ENCODE measurements around the gene TMEM150B. TPM values are rescaled to one million over a fixed set of nuclear protein-coding genes. Genes with fewer than 3 reads are reported as not detected.

TMEM150B gene
- total and polyA plus RNA-seq, 2 donors (not counting 1 experiment from before 2014, with no cell fraction given), result not detected

- Histone ChIP-seq H3K9ac (ENCODE audit: insufficient read depth, low read length) (no peak overlapping the region), H3K36me3 (ENCODE audit: control insufficient read depth, insufficient read depth, low read length) (peaks cover 7% of the 10 kb centered on the region), H3K4me2 (ENCODE audit: extremely low read depth, insufficient read depth, low read length) (no peak overlapping the region), H3K79me2 (ENCODE audit: control insufficient read depth, insufficient read depth, low read length) (no peaks in the 10 kb centered on the region), H3K4me1 (ENCODE audit: control insufficient read depth, extremely low read depth, insufficient read depth, low read length) (peaks cover 2% of the 10 kb centered on the region), H2AFZ (ENCODE audit: low read length) (no peak overlapping the region), H3K4me3 (replicated peaks in 1 of 4; ENCODE audit: control extremely low read depth in 1 of 4, insufficient read depth in 1 of 4, low read depth in 3 of 4, low read length in 4 of 4) (no peak overlapping the region), H3K9me3 (ENCODE audit: control insufficient read depth, insufficient read depth, low read depth, low read length) (no peaks in the 10 kb centered on the region), H3K27me3 (ENCODE audit: control insufficient read depth, insufficient read depth, low read length) (no peaks in the 10 kb centered on the region), H4K20me1 (ENCODE audit: control insufficient read depth, extremely low read depth, insufficient read depth, low read length) (no peaks in the 10 kb centered on the region), H3K27ac (ENCODE audit: insufficient read depth, low read length) (no peak overlapping the region)
- TF ChIP-seq CTCF (conservative IDR thresholded peaks at IDR 0.05 in 1 of 2, IDR thresholded peaks at IDR 0.05 in 1 of 2; ENCODE audit: low read depth in 1 of 2, low read length in 2 of 2) (no peak), EZH2 (IDR thresholded peaks at IDR 0.05; ENCODE audit: low read length, missing control alignments) (no peak)
- DNase-seq (ENCODE audit: low read depth in 2 of 2), result no peak
Measured at GRCh38 chr19:55303477-55303876, 21.7 kb downstream of the TMEM150B start.

- Histone ChIP-seq H3K4me1 (ENCODE audit: control insufficient read depth, extremely low read depth, insufficient read depth, low read length) (peaks cover 2% of the 10 kb centered on the region), H3K36me3 (ENCODE audit: control insufficient read depth, insufficient read depth, low read length) (peaks cover 7% of the 10 kb centered on the region), H3K4me3 (replicated peaks in 1 of 4; ENCODE audit: control extremely low read depth in 1 of 4, insufficient read depth in 1 of 4, low read depth in 3 of 4, low read length in 4 of 4) (peak overlapping the region in 1 of 4 experiments; percentile 51), H4K20me1 (ENCODE audit: control insufficient read depth, extremely low read depth, insufficient read depth, low read length) (no peaks in the 10 kb centered on the region), H3K27ac (ENCODE audit: insufficient read depth, low read length) (no peak overlapping the region), H3K79me2 (ENCODE audit: control insufficient read depth, insufficient read depth, low read length) (no peaks in the 10 kb centered on the region), H3K27me3 (ENCODE audit: control insufficient read depth, insufficient read depth, low read length) (no peaks in the 10 kb centered on the region), H3K4me2 (ENCODE audit: extremely low read depth, insufficient read depth, low read length) (no peak overlapping the region), H3K9me3 (ENCODE audit: control insufficient read depth, insufficient read depth, low read depth, low read length) (no peaks in the 10 kb centered on the region), H2AFZ (ENCODE audit: low read length) (no peak overlapping the region), H3K9ac (ENCODE audit: insufficient read depth, low read length) (no peak overlapping the region)
- no peak for TF ChIP-seq CTCF (conservative IDR thresholded peaks at IDR 0.05 in 1 of 2, IDR thresholded peaks at IDR 0.05 in 1 of 2; ENCODE audit: low read depth in 1 of 2, low read length in 2 of 2)
- no peak for TF ChIP-seq EZH2 (IDR thresholded peaks at IDR 0.05; ENCODE audit: low read length, missing control alignments)
- no peak for DNase-seq (ENCODE audit: low read depth in 2 of 2)
Measured at GRCh38 chr19:55302318-55302703, 22.8 kb downstream of the TMEM150B start.

GRCh38 chr19:55301459-55302317, 23.5 kb downstream of the TMEM150B start:
- no peaks in the 10 kb centered on the region for H3K9me3 ChIP-seq (ENCODE audit: control insufficient read depth, insufficient read depth, low read depth, low read length)
- TF ChIP-seq CTCF (conservative IDR thresholded peaks at IDR 0.05 in 1 of 2, IDR thresholded peaks at IDR 0.05 in 1 of 2; ENCODE audit: low read depth in 1 of 2, low read length in 2 of 2) (peak; percentile 69 to 86), EZH2 (IDR thresholded peaks at IDR 0.05; ENCODE audit: low read length, missing control alignments) (no peak)
- no peaks in the 10 kb centered on the region for H3K27me3 ChIP-seq (ENCODE audit: control insufficient read depth, insufficient read depth, low read length)
- peak overlapping the region; percentile 44 for H3K9ac ChIP-seq (ENCODE audit: insufficient read depth, low read length)
- no peaks in the 10 kb centered on the region for H4K20me1 ChIP-seq (ENCODE audit: control insufficient read depth, extremely low read depth, insufficient read depth, low read length)
- H3K4me1 ChIP-seq (ENCODE audit: control insufficient read depth, extremely low read depth, insufficient read depth, low read length), result peaks cover 2% of the 10 kb centered on the region
- peak; percentile 47 to 67 for DNase-seq (ENCODE audit: low read depth in 2 of 2)
- H3K79me2 ChIP-seq (ENCODE audit: control insufficient read depth, insufficient read depth, low read length), result no peaks in the 10 kb centered on the region
- peak overlapping the region; percentile 73 for H2AFZ ChIP-seq (ENCODE audit: low read length)
- peaks cover 5% of the 10 kb centered on the region for H3K36me3 ChIP-seq (ENCODE audit: control insufficient read depth, insufficient read depth, low read length)
- peak overlapping the region; percentile 19 to 51 (median 30) for H3K4me3 ChIP-seq (replicated peaks in 1 of 4; ENCODE audit: control extremely low read depth in 1 of 4, insufficient read depth in 1 of 4, low read depth in 3 of 4, low read length in 4 of 4)
- H3K4me2 ChIP-seq (ENCODE audit: extremely low read depth, insufficient read depth, low read length), result peak overlapping the region; percentile 79
- no peak overlapping the region for H3K27ac ChIP-seq (ENCODE audit: insufficient read depth, low read length)

All from fibroblast of lung (primary cell).